Stimulated activated CD4-positive, alpha-beta T cell treated with anti-CD3 and anti-CD28 coated beads, TNF-alpha, amount 100 ng/mL, for 4 hours (primary cell): ENCODE data around the gene DENND1A.

Experiments
- DNase-seq, 3 experiments: peaks; one replicate each; pipeline ENCODE4 v3.0.0-alpha.2; 2020; ENCODE audit warnings: low read depth in 3 of 3

The DENND1A gene

GRCh38 chr9:123390337-123391135 is 539.4 kb downstream of the DENND1A start:
- DNase-seq, result no peak

- DNase-seq, result no peak
These were observed 540.2 kb downstream of the DENND1A start for GRCh38 chr9:123389698-123390097.

- DNase-seq, result no peak
These were observed 540.9 kb downstream of the DENND1A start for GRCh38 chr9:123389070-123389469.

- DNase-seq, result no peak
These were observed 542.2 kb downstream of the DENND1A start for GRCh38 chr9:123387686-123388085.

GRCh38 chr9:123383512-123384170 is 546.3 kb downstream of the DENND1A start:
- DNase-seq, result no peak

- no peak for DNase-seq
These were observed 547.0 kb downstream of the DENND1A start for GRCh38 chr9:123382653-123383511.

- DNase-seq, result no peak
These were observed 548.8 kb downstream of the DENND1A start for GRCh38 chr9:123380852-123381705.

- DNase-seq, result no peak
These were observed 550.8 kb downstream of the DENND1A start for GRCh38 chr9:123378956-123379660.

- DNase-seq, result no peak
These were observed 551.9 kb downstream of the DENND1A start for GRCh38 chr9:123378025-123378424.

GRCh38 chr9:123377211-123377971 is 552.5 kb downstream of the DENND1A start:
- no peak for DNase-seq

GRCh38 chr9:123376218-123377071 is 553.5 kb downstream of the DENND1A start:
- DNase-seq, result no peak

- DNase-seq, result no peak
These were observed 554.3 kb downstream of the DENND1A start for GRCh38 chr9:123375469-123376132.

- DNase-seq, result no peak
These were observed 556.0 kb downstream of the DENND1A start for GRCh38 chr9:123373946-123374345.

- no peak for DNase-seq
These were observed 556.4 kb downstream of the DENND1A start for GRCh38 chr9:123373447-123373923.

GRCh38 chr9:123372766-123373446 is 557.0 kb downstream of the DENND1A start:
- no peak for DNase-seq

- DNase-seq, result no peak
These were observed 557.9 kb downstream of the DENND1A start for GRCh38 chr9:123371805-123372590.

GRCh38 chr9:123371228-123371584 is 558.7 kb downstream of the DENND1A start:
- no peak for DNase-seq
